ENCODE results near the gene CDKN2B-AS1.

Gene CDKN2B-AS1

DNA sequence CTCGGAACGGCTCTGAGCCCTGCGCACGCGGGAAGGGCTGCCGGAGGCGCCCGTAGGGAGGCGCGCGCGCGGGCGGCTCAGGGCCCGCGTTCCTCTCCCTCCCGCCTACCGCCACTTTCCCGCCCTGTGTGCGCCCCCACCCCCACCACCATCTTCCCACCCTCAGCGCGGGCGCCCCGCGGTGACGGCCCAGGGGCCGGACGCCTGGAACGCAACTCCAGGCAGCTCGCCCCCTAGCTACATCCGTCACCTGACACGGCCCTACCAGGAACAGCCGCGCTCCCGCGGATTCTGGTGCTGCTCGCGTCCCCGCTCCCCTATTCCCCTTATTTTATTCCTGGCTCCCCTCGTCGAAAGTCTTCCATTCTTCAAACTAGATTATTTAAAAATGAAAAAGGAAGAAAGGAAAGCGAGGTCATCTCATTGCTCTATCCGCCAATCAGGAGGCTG is at the start of gene CDKN2B-AS1 (continued):
- TF ChIP-seq, protein P1, sequence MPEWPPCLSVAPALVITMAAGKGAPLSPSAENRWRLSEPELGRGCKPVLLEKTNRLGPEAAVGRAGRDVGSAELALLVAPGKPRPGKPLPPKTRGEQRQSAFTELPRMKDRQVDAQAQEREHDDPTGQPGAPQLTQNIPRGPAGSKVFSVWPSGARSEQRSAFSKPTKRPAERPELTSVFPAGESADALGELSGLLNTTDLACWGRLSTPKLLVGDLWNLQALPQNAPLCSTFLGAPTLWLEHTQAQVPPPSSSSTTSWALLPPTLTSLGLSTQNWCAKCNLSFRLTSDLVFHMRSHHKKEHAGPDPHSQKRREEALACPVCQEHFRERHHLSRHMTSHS (tag by site-specific recombination; IDR thresholded peaks at IDR 0.05) = no peak
- TF ChIP-seq EGR2 (tag by site-specific recombination; IDR thresholded peaks at IDR 0.05; ENCODE audit: low read depth) (0 out of 2 replicates have a peak, but pooled peaks have one; percentile 45), KLF10 (tag by site-specific recombination; IDR thresholded peaks at IDR 0.05) (0 out of 2 replicates have a peak, but pooled peaks have one; percentile 53), ZNF843 (tag by site-specific recombination; IDR thresholded peaks at IDR 0.05) (peak; percentile 21; the same call in 1 of the 2 replicates), KLF1 (tag by site-specific recombination; IDR thresholded peaks at IDR 0.05) (peak; percentile 47), ZEB2 (tag by site-specific recombination; IDR thresholded peaks at IDR 0.05) (peak; percentile 70; the same call in 1 of the 2 replicates), ZNF423 (tag by site-specific recombination; IDR thresholded peaks at IDR 0.05) (peak; percentile 100), ZNF830 (tag by site-specific recombination; IDR thresholded peaks at IDR 0.05; ENCODE audit: low read depth) (no peak), ZBTB20 (tag by site-specific recombination; IDR thresholded peaks at IDR 0.05) (peak; percentile 44; the same call in 1 of the 2 replicates), ZBTB8A (tag by site-specific recombination; IDR thresholded peaks at IDR 0.05) (peak; percentile 99), ZFHX2 (tag by site-specific recombination; conservative IDR thresholded peaks at IDR 0.05) (peak; percentile 79), KLF8 (tag by site-specific recombination; IDR thresholded peaks at IDR 0.05) (peak; percentile 73), RBAK (tag by site-specific recombination; IDR thresholded peaks at IDR 0.05) (no peak), GLIS2 (tag by site-specific recombination; IDR thresholded peaks at IDR 0.05) (peak; percentile 42; the same call in 1 of the 2 replicates), ZNF76 (tag by site-specific recombination; IDR thresholded peaks at IDR 0.05; ENCODE audit: borderline replicate concordance, low read depth) (peak; percentile 30; the same call in 1 of the 2 replicates), IKZF3 (tag by site-specific recombination; IDR thresholded peaks at IDR 0.05) (peak; percentile 89), SP3 (tag by site-specific recombination; IDR thresholded peaks at IDR 0.05) (peak; percentile 46; the same call in 1 of the 2 replicates), BCL11A (tag by site-specific recombination; IDR thresholded peaks at IDR 0.05; ENCODE audit: low read depth) (peak; percentile 63; the same call in 1 of the 2 replicates)
- TF ChIP-seq, protein P2, sequence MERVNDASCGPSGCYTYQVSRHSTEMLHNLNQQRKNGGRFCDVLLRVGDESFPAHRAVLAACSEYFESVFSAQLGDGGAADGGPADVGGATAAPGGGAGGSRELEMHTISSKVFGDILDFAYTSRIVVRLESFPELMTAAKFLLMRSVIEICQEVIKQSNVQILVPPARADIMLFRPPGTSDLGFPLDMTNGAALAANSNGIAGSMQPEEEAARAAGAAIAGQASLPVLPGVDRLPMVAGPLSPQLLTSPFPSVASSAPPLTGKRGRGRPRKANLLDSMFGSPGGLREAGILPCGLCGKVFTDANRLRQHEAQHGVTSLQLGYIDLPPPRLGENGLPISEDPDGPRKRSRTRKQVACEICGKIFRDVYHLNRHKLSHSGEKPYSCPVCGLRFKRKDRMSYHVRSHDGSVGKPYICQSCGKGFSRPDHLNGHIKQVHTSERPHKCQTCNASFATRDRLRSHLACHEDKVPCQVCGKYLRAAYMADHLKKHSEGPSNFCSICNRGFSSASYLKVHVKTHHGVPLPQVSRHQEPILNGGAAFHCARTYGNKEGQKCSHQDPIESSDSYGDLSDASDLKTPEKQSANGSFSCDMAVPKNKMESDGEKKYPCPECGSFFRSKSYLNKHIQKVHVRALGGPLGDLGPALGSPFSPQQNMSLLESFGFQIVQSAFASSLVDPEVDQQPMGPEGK (tag by site-specific recombination; IDR thresholded peaks at IDR 0.05) = peak; percentile 90
- TF ChIP-seq, protein P3, sequence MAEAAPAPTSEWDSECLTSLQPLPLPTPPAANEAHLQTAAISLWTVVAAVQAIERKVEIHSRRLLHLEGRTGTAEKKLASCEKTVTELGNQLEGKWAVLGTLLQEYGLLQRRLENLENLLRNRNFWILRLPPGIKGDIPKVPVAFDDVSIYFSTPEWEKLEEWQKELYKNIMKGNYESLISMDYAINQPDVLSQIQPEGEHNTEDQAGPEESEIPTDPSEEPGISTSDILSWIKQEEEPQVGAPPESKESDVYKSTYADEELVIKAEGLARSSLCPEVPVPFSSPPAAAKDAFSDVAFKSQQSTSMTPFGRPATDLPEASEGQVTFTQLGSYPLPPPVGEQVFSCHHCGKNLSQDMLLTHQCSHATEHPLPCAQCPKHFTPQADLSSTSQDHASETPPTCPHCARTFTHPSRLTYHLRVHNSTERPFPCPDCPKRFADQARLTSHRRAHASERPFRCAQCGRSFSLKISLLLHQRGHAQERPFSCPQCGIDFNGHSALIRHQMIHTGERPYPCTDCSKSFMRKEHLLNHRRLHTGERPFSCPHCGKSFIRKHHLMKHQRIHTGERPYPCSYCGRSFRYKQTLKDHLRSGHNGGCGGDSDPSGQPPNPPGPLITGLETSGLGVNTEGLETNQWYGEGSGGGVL (tag by site-specific recombination; IDR thresholded peaks at IDR 0.05) = peak; percentile 96
- TF ChIP-seq, protein P4, sequence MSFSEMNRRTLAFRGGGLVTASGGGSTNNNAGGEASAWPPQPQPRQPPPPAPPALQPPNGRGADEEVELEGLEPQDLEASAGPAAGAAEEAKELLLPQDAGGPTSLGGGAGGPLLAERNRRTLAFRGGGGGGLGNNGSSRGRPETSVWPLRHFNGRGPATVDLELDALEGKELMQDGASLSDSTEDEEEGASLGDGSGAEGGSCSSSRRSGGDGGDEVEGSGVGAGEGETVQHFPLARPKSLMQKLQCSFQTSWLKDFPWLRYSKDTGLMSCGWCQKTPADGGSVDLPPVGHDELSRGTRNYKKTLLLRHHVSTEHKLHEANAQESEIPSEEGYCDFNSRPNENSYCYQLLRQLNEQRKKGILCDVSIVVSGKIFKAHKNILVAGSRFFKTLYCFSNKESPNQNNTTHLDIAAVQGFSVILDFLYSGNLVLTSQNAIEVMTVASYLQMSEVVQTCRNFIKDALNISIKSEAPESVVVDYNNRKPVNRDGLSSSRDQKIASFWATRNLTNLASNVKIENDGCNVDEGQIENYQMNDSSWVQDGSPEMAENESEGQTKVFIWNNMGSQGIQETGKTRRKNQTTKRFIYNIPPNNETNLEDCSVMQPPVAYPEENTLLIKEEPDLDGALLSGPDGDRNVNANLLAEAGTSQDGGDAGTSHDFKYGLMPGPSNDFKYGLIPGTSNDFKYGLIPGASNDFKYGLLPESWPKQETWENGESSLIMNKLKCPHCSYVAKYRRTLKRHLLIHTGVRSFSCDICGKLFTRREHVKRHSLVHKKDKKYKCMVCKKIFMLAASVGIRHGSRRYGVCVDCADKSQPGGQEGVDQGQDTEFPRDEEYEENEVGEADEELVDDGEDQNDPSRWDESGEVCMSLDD (tag by site-specific recombination; IDR thresholded peaks at IDR 0.05) = peak; percentile 77; the same call in 1 of the 2 replicates
- TF ChIP-seq, protein P5, sequence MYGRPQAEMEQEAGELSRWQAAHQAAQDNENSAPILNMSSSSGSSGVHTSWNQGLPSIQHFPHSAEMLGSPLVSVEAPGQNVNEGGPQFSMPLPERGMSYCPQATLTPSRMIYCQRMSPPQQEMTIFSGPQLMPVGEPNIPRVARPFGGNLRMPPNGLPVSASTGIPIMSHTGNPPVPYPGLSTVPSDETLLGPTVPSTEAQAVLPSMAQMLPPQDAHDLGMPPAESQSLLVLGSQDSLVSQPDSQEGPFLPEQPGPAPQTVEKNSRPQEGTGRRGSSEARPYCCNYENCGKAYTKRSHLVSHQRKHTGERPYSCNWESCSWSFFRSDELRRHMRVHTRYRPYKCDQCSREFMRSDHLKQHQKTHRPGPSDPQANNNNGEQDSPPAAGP (tag by site-specific recombination; IDR thresholded peaks at IDR 0.05) = 0 out of 2 replicates have a peak, but pooled peaks have one; percentile 45
- TF ChIP-seq, protein P6, sequence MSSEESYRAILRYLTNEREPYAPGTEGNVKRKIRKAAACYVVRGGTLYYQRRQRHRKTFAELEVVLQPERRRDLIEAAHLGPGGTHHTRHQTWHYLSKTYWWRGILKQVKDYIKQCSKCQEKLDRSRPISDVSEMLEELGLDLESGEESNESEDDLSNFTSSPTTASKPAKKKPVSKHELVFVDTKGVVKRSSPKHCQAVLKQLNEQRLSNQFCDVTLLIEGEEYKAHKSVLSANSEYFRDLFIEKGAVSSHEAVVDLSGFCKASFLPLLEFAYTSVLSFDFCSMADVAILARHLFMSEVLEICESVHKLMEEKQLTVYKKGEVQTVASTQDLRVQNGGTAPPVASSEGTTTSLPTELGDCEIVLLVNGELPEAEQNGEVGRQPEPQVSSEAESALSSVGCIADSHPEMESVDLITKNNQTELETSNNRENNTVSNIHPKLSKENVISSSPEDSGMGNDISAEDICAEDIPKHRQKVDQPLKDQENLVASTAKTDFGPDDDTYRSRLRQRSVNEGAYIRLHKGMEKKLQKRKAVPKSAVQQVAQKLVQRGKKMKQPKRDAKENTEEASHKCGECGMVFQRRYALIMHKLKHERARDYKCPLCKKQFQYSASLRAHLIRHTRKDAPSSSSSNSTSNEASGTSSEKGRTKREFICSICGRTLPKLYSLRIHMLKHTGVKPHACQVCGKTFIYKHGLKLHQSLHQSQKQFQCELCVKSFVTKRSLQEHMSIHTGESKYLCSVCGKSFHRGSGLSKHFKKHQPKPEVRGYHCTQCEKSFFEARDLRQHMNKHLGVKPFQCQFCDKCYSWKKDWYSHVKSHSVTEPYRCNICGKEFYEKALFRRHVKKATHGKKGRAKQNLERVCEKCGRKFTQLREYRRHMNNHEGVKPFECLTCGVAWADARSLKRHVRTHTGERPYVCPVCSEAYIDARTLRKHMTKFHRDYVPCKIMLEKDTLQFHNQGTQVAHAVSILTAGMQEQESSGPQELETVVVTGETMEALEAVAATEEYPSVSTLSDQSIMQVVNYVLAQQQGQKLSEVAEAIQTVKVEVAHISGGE (tag by site-specific recombination; conservative IDR thresholded peaks at IDR 0.05; ENCODE audit: low read depth) = peak; percentile 49
- TF ChIP-seq, protein P7, sequence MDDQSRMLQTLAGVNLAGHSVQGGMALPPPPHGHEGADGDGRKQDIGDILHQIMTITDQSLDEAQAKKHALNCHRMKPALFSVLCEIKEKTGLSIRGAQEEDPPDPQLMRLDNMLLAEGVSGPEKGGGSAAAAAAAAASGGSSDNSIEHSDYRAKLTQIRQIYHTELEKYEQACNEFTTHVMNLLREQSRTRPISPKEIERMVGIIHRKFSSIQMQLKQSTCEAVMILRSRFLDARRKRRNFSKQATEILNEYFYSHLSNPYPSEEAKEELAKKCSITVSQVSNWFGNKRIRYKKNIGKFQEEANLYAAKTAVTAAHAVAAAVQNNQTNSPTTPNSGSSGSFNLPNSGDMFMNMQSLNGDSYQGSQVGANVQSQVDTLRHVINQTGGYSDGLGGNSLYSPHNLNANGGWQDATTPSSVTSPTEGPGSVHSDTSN (CRISPR knock-in tag; IDR thresholded peaks at IDR 0.05) = peak; percentile 91
- TF ChIP-seq, protein P8, sequence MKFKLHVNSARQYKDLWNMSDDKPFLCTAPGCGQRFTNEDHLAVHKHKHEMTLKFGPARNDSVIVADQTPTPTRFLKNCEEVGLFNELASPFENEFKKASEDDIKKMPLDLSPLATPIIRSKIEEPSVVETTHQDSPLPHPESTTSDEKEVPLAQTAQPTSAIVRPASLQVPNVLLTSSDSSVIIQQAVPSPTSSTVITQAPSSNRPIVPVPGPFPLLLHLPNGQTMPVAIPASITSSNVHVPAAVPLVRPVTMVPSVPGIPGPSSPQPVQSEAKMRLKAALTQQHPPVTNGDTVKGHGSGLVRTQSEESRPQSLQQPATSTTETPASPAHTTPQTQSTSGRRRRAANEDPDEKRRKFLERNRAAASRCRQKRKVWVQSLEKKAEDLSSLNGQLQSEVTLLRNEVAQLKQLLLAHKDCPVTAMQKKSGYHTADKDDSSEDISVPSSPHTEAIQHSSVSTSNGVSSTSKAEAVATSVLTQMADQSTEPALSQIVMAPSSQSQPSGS (tag by site-specific recombination; IDR thresholded peaks at IDR 0.05; ENCODE audit: low read depth) = no peak
